Pancreas (tissue), 10 donors: ENCODE data around the gene CYP2C9. TPM values are rescaled to one million over a fixed set of nuclear protein-coding genes. Genes with fewer than 3 reads are reported as not detected.

Source experiments
- ATAC-seq, 4 donors: fragments of 200-7000 bp; cut with Tn5 transposase; one replicate each; pipeline versions ENCODE4 v1.8.0 to v1.9.1; 2020; ENCODE audit warnings: mild to moderate bottlenecking in 4 of 4, moderate library complexity in 4 of 4
- DNase-seq, 6 donors: peaks; one replicate each; pipeline ENCODE4 v3.0.0-alpha.2; 2020
- FAIRE-seq: peaks from 2 replicates; lab custom pipeline; 2012; peaks lifted over from hg19 to GRCh38; lab: Jason Lieb, UNC
- H3K27ac ChIP-seq, 4 donors: fragments of 200-600 bp; sonication (generic); 1 replicate in 3 of 4; 2 replicates in 1 of 4; pipeline versions ENCODE4 v1.5.0 to v1.8.0; 2020
- H3K27me3 ChIP-seq, 4 donors: fragments of 200-600 bp; one replicate each; pipeline ENCODE4 v1.8.0; 2021
- H3K36me3 ChIP-seq, 3 donors: fragments of 200-600 bp; sonication (generic) in 1 of 3; one replicate each; pipeline versions ENCODE4 v1.5.0 to v1.8.0; 2020 to 2021
- H3K4me1 ChIP-seq, 3 donors: fragments of 200-600 bp; one replicate each; pipeline ENCODE4 v1.8.0; 2021
- H3K4me3 ChIP-seq, 4 donors: fragments of 200-600 bp; sonication (generic) in 2 of 4; one replicate each; pipeline versions ENCODE4 v1.5.0 to v1.8.0; 2020 to 2021
- H3K9me3 ChIP-seq, 4 donors: fragments of 200-600 bp; one replicate each; pipeline ENCODE4 v1.8.0; 2021
- CTCF ChIP-seq, 4 donors: fragments of 200-600 bp; sonication (generic) in 3 of 4; IDR thresholded peaks; one replicate each; pipeline versions ENCODE4 v1.5.0 to v1.8.0; 2021; ENCODE audit warnings: antibody characterized with exemption in 4 of 4
- WGBS, 2 donors: extraction: QIAGEN DNeasy Blood & Tissue Kit; methylation state at CpG; one replicate each; pipeline ENCODE4 v1.1.7; 2013; 5-methylcytosine and 5-hydroxymethylcytosine counted together
- intact Hi-C, 3 donors: fragments of 100-400 bp; cut with DNase I; formaldehyde crosslinking; loops; one replicate each; pipeline versions ENCODE4 v1.11.1 to v1.14.2; 2022
- polyA plus RNA-seq, 2 donors: library from polyadenylated mRNA; stranded (reverse); fragments of 200-250 nt; gene quantifications; one replicate each; pipeline ENCODE4 v1.2.3, GENCODE V29; 2013
- total RNA-seq, 6 donors: library from RNA; stranded (reverse); fragmentation: NEBNext Ultra II Directional in 4 of 6; extraction: Animal tissue kit (Norgen Biotek cat#: 25700) in 4 of 6; gene quantifications; one replicate each; pipeline versions ENCODE4 v1.2.1 to v1.2.4, GENCODE V29; 2021 to 2023
- donor health status: healthy with polysubstance abuse.
- donor health status: DM: no; HTN: no; CAD: no; lungs with moderate emphysema.
- donor health status: DM: no; HTN: no; CAD: no.
- donor health status: control.
- donor health status: control.
- donor health status: Bipolar disorder and iron deficiency.
- donor health status: DM: yes; HTN: yes; CAD: no.
- donor health status: DM: no; HTN: no; CAD: no.
- donor health status: DM: no; HTN: no; CAD: no.
- donor health status: DM: yes; HTN: yes; CAD: no.

The CYP2C9 gene
- total and polyA plus RNA-seq, 8 donors: 0.11 to 1.4 (median 0.28) TPM; not detected in 1

DNA sequence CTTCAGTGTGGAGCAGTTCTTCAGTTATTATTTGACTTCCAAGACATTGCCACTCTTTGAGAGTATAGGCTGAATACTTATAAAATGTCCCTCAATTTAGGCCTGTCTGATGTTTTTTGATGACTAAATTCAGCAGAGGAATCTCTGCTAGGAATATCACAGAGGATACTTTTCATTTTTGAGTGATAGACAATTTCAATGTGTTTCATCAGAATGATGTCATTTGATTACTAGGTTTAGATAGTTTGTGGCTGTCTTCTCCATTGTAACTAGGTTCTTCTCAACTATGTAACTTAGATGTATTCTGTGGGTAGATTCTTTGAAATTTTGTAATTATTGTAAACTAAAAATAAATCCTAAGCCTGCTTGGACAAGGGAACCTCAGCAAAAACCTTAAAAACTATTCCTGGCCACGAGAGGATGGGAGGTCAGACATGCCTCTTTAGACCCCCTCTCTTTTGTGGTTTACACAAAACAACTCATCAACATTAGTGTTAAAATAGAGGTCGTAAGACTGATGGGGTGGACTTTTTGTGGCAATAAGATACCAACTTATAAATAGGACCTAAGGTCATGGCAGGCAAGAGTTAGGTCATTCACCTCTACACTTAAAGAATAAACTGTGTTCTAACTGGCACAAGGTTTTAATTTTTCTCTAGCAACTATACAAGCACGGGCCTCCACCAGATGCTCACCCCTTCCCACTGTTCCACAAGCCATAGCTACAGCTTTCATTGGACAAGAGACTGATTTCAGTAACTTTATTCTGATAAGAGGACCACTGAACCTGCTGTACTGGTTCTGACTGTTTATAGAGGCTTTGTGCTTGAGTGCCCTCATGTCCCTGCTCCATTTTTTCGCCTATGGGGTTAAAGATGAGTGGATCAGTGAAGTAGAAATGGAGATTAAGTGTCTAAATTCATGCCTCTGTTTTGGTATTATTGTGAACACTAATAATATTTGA lies 97.2 kb downstream of the CYP2C9 start:
- Histone ChIP-seq H3K9me3 (no peaks in the 10 kb centered on the region), H3K27ac (no peak overlapping the region), H3K4me3 (no peak overlapping the region), H3K27me3 (no peaks in the 10 kb centered on the region), H3K4me1 (peaks cover 0 to 3% (median 0%) of the 10 kb centered on the region in 3 donors), H3K36me3 (no peaks in the 10 kb centered on the region)
- 55 to 56% methylated on average over 4 of the region's 4 CpGs for whole genome bisulfite sequencing, 2 donors
- ATAC-seq: no peak
- TF ChIP-seq CTCF (IDR thresholded peaks at IDR 0.05): no peak
- FAIRE-seq: no peak
- intact Hi-C loops: no loop called here
- no peak for DNase-seq

GRCh38 chr10:95039281-95039680 lies 100.8 kb downstream of the CYP2C9 start:
- FAIRE-seq (no peak), ATAC-seq (no peak), DNase-seq (no peak)
- Histone ChIP-seq H3K36me3 (no peaks in the 10 kb centered on the region), H3K4me1 (peaks cover 0 to 3% (median 0%) of the 10 kb centered on the region in 3 donors), H3K27me3 (no peaks in the 10 kb centered on the region), H3K9me3 (no peaks in the 10 kb centered on the region), H3K4me3 (no peak overlapping the region), H3K27ac (no peak overlapping the region)
- no peak for TF ChIP-seq CTCF (IDR thresholded peaks at IDR 0.05)
- intact Hi-C loops: no loop called here
- WGBS, 2 donors: 89 to 92% methylated on average over 2 of the region's 2 CpGs

Other genes with a start within 250 kb of the CYP2C9 start
- under 1 TPM in 4 of 6 donors, not detected in 2; 0.04 to 0.44 (median 0.34) TPM for gene CYP2C19, start 176.0 kb upstream of the CYP2C9 start, total RNA-seq
- under 1 TPM in 1 of 2 donors, not detected in 1; 0.07 TPM for gene CYP2C19, start 176.0 kb upstream of the CYP2C9 start, polyA plus RNA-seq
- gene CYP2C8, start 130.8 kb downstream of the CYP2C9 start, total RNA-seq: 1 to 10 TPM; 1.1 to 4.7 (median 2.2) TPM
- 1 to 10 TPM; 4.3 to 7.5 TPM for gene CYP2C8, start 130.8 kb downstream of the CYP2C9 start, polyA plus RNA-seq